Stomach (tissue), 4 donors: ENCODE results near the gene BTD.

Source experiments
- CTCF ChIP-seq, 7 experiments: fragments of 450-650 bp in 4 of 7; fragments of 200-600 bp in 3 of 7; sonication (generic) in 3 of 7; IDR thresholded peaks; one replicate each; pipeline ENCODE4 v1.5.1; 2016 to 2019; ENCODE audit warnings: antibody characterized with exemption in 7 of 7, control low read depth in 2 of 7, mild to moderate bottlenecking in 1 of 7
- EP300 ChIP-seq: sonication (generic); formaldehyde crosslinking; IDR thresholded peaks from one replicate; pipeline ENCODE4 v1.6.1; 2017; ENCODE audit warnings: antibody characterized with exemption
- POLR2A ChIP-seq, 4 donors: fragments of 450-650 bp; IDR thresholded peaks; one replicate each; pipeline ENCODE4 v1.6.1; 2016; ENCODE audit warnings: antibody characterized with exemption in 4 of 4, control low read depth in 2 of 4, mild to moderate bottlenecking in 1 of 4, moderate library complexity in 1 of 4
- POLR2AphosphoS5 ChIP-seq, 3 donors: sonication (generic); formaldehyde crosslinking; IDR thresholded peaks; one replicate each; pipeline ENCODE4 v1.6.1; 2016; ENCODE audit warnings: antibody characterized with exemption in 3 of 3

DNA sequence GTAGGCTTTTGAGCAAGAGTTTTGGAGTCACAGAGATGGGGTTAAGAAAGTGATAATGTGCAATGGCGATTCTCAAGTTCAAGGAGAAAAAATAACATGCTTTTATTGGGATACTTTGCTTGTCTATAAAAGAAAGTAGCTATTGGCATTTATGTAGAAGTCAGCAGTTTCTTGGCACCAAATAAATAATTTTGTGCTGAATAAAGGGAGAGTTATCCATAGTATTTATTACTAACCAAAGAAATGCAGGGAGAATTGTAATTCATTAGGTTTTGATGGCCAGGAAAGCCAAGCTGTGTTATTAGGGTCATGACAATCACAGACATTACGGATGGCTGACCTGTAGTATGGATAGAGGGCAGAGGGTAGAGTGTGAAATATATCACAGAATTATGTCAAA lies 33.1 kb downstream of the BTD start:
- TF ChIP-seq POLR2A (IDR thresholded peaks at IDR 0.05) (no peak), CTCF (IDR thresholded peaks at IDR 0.05) (no peak), POLR2AphosphoS5 (IDR thresholded peaks at IDR 0.05) (no peak), EP300 (no peak)
